B cell (primary cell): ENCODE results near the gene AK4. TPM values are rescaled to one million over a fixed set of nuclear protein-coding genes. Genes with fewer than 3 reads are reported as not detected.

Experiments used
- ATAC-seq: fragments of 200-7000 bp; cut with Tn5 transposase; one replicate; pipeline ENCODE4 v1.10.0; 2021; ENCODE audit warnings: low read depth, mild to moderate bottlenecking, moderate number of reproducible peaks, moderate library complexity
- CTCF ChIA-PET: fragments of 350-600 bp; sonication (Branson Sonifier 250); formaldehyde crosslinking; loops from one replicate; lab custom pipeline; 2021; ENCODE audit warnings: antibody characterized with exemption, inconsistent platforms; lab: Charles Lee
- POLR2A ChIA-PET: fragments of 350-600 bp; sonication (Branson Sonifier 250); formaldehyde crosslinking; loops from one replicate; lab custom pipeline; 2021; ENCODE audit warnings: antibody characterized with exemption; lab: Charles Lee
- DNase-seq: peaks from one replicate; pipeline ENCODE4 v3.0.0; 2013
- H2AFZ ChIP-seq: 2 replicates; pipeline ENCODE4 v1.6.1; 2012; ENCODE audit warnings: mild to moderate bottlenecking, low read depth, low read length; ENCODE audit not compliant: insufficient read depth, poor library complexity, severe bottlenecking
- H3K27ac ChIP-seq, 2 donors: 1 replicate in 1 of 2; 2 replicates in 1 of 2; pipeline ENCODE4 v1.5.1; 2012 to 2013; ENCODE audit warnings: low read length in 2 of 2, mild to moderate bottlenecking in 2 of 2, moderate library complexity in 1 of 2
- H3K27me3 ChIP-seq, 4 experiments: fragments of 200-600 bp in 1 of 4; sonication (generic) in 1 of 4; replicated peaks in 1 of 4; 1 replicate in 2 of 4; 2 replicates in 2 of 4; pipeline versions ENCODE4 v1.6.1 to v1.7.0; 2013 to 2016; ENCODE audit warnings: low read length in 3 of 4, mild to moderate bottlenecking in 2 of 4, mixed read lengths in 1 of 4, moderate library complexity in 1 of 4; ENCODE audit not compliant: insufficient read depth in 4 of 4, control insufficient read depth in 3 of 4; ENCODE audit errors: control extremely low read depth in 1 of 4
- H3K36me3 ChIP-seq, 2 experiments: replicated peaks in 1 of 2; 1 replicate in 1 of 2; 2 replicates in 1 of 2; pipeline versions ENCODE4 v1.6.1 to v1.7.1; 2013; ENCODE audit warnings: low read length in 1 of 2; ENCODE audit not compliant: insufficient read depth in 2 of 2, control insufficient read depth in 1 of 2; ENCODE audit errors: control extremely low read depth in 1 of 2, extremely low read depth in 1 of 2
- H3K4me1 ChIP-seq, 2 donors: fragments of 200-600 bp in 1 of 2; sonication (generic) in 1 of 2; 1 replicate in 1 of 2; 2 replicates in 1 of 2; pipeline versions ENCODE4 v1.5.1 to v1.6.1; 2013 to 2017; ENCODE audit warnings: low read length in 2 of 2; ENCODE audit not compliant: control insufficient read depth in 2 of 2, insufficient read depth in 2 of 2
- H3K4me2 ChIP-seq: replicated peaks from 2 replicates; pipeline ENCODE3; 2012; ENCODE audit warnings: mild to moderate bottlenecking, low read depth, low read length; ENCODE audit not compliant: poor library complexity, severe bottlenecking
- H3K4me3 ChIP-seq, 5 experiments: fragments of 200-600 bp in 1 of 5; sonication (generic) in 1 of 5; 1 replicate in 3 of 5; 2 replicates in 2 of 5; pipeline versions ENCODE4 v1.5.1 to v1.7.0; 2011 to 2016; ENCODE audit warnings: low read length in 4 of 5, mild to moderate bottlenecking in 4 of 5, low read depth in 2 of 5, control low read depth in 1 of 5, moderate library complexity in 1 of 5; ENCODE audit not compliant: insufficient read depth in 1 of 5; ENCODE audit errors: control extremely low read depth in 1 of 5, extremely low read depth in 1 of 5
- H3K79me2 ChIP-seq: fragments of 200-600 bp; sonication (generic); one replicate; pipeline ENCODE4 v1.6.0; 2016; ENCODE audit warnings: low read length; ENCODE audit not compliant: control insufficient read depth, insufficient read depth
- H3K9ac ChIP-seq: fragments of 200-600 bp; sonication (generic); 2 replicates; pipeline ENCODE4 v1.6.1; 2017; ENCODE audit warnings: mild to moderate bottlenecking, low read length, moderate library complexity
- H3K9me3 ChIP-seq, 3 donors: one replicate each; pipeline versions ENCODE4 v1.6.1 to v1.7.1; 2013; ENCODE audit warnings: low read length in 2 of 3; ENCODE audit not compliant: control insufficient read depth in 2 of 3, insufficient read depth in 1 of 3; ENCODE audit errors: control extremely low read depth in 1 of 3
- H4K20me1 ChIP-seq: 2 replicates; pipeline ENCODE4 v1.6.0; 2012; ENCODE audit warnings: mild to moderate bottlenecking, low read length; ENCODE audit not compliant: insufficient read depth, control insufficient read depth, poor library complexity, severe bottlenecking
- H3K27ac Mint-ChIP-seq: one replicate; pipeline ENCODE4 v1.8.0; 2021; ENCODE audit warnings: mixed read lengths
- H3K27me3 Mint-ChIP-seq: one replicate; pipeline ENCODE4 v1.8.0; 2021; ENCODE audit warnings: mixed read lengths
- H3K4me1 Mint-ChIP-seq: one replicate; pipeline ENCODE4 v1.8.0; 2021; ENCODE audit warnings: mixed read lengths
- H3K4me3 Mint-ChIP-seq: one replicate; pipeline ENCODE4 v1.8.0; 2021; ENCODE audit warnings: mixed read lengths
- H3K9me3 Mint-ChIP-seq: one replicate; pipeline ENCODE4 v1.8.0; 2022; ENCODE audit warnings: mixed read lengths; ENCODE audit not compliant: insufficient read depth
- CTCF ChIP-seq: fragments of 200-600 bp; IDR thresholded peaks from one replicate; pipeline ENCODE4 v1.8.0; 2022; ENCODE audit warnings: antibody characterized with exemption, mild to moderate bottlenecking
- EZH2 ChIP-seq: IDR thresholded peaks from 2 replicates; pipeline ENCODE4 v1.6.1; 2012; ENCODE audit warnings: borderline replicate concordance, low read depth, mild to moderate bottlenecking, moderate library complexity, low read length; ENCODE audit not compliant: insufficient read depth, poor library complexity, severe bottlenecking
- WGBS: methylation state at CpG from one replicate; pipeline ENCODE4 v1.1.5; 2013; ENCODE audit warnings: missing lambda C conversion rate; ENCODE audit not compliant: insufficient coverage; 5-methylcytosine and 5-hydroxymethylcytosine counted together
- intact Hi-C: fragments of 100-400 bp; cut with micrococcal nuclease; formaldehyde crosslinking; loops from one replicate; pipeline ENCODE4 v1.10.0; 2022
- polyA plus RNA-seq: library from polyadenylated mRNA; depleted of rRNA; stranded (reverse); fragments of >200 nt; gene quantifications from 2 replicates; pipeline ENCODE4 v1.2.3, GENCODE V29; 2012
- total RNA-seq, 2 donors: library from RNA; stranded (reverse); fragments of 120-200 nt in 1 of 2; gene quantifications; 1 replicate in 1 of 2; 2 replicates in 1 of 2; pipeline versions ENCODE4 v1.2.3 to v1.2.4, GENCODE V29; 2013 to 2022

The AK4 gene
- total and polyA plus RNA-seq, 2 donors (not counting 1 experiment from before 2014, with no cell fraction given), result 0.34 TPM; not detected in 1

GRCh38 chr1:65149351-65150107, 1.5 kb downstream of the AK4 start:
- WGBS, result no CpG with 5 or more reads among the region's 14 CpGs
- POLR2A ChIA-PET, result no interaction called here
- Histone ChIP-seq H3K9me3 (no peaks in the 10 kb centered on the region), H3K79me2 (no peaks in the 10 kb centered on the region), H2AFZ (peak overlapping the region; percentile 64), H3K4me1 (peaks cover 11 to 14% of the 10 kb centered on the region in 2 donors), H3K4me2 (peak overlapping the region; percentile 91), H3K9ac (peak overlapping the region; percentile 64), H4K20me1 (no peaks in the 10 kb centered on the region), H3K36me3 (no peaks in the 10 kb centered on the region), H3K27me3 (peaks cover 0 to 35% (median 17%) of the 10 kb centered on the region in 4 experiments), H3K27ac (no peak overlapping the region), H3K4me3 (peak overlapping the region in 3 of 5 experiments; percentile 51 to 64 (median 55))
- TF ChIP-seq CTCF, result no peak
- TF ChIP-seq EZH2, result no peak
- ATAC-seq (no peak), DNase-seq (no peak)
- intact Hi-C loops, result no loop called here
- Mint-ChIP-seq H3K27me3 (peaks cover 50% of the 10 kb centered on the region), H3K9me3 (no peaks in the 10 kb centered on the region), H3K4me3 (peak overlapping the region; percentile 85), H3K27ac (no peak overlapping the region), H3K4me1 (peaks cover 17% of the 10 kb centered on the region)
- CTCF ChIA-PET, result no interaction called here

- ATAC-seq (no peak), DNase-seq (no peak)
- Mint-ChIP-seq H3K27me3 (peaks cover 44% of the 10 kb centered on the region), H3K4me1 (peaks cover 17% of the 10 kb centered on the region), H3K9me3 (no peaks in the 10 kb centered on the region), H3K27ac (no peak overlapping the region), H3K4me3 (peak overlapping the region; percentile 85)
- Histone ChIP-seq H3K27ac (no peak overlapping the region), H4K20me1 (no peaks in the 10 kb centered on the region), H3K36me3 (no peaks in the 10 kb centered on the region), H3K4me1 (peaks cover 11 to 14% of the 10 kb centered on the region in 2 donors), H3K27me3 (peaks cover 0 to 35% (median 17%) of the 10 kb centered on the region in 4 experiments), H3K4me2 (no peak overlapping the region), H3K79me2 (no peaks in the 10 kb centered on the region), H2AFZ (no peak overlapping the region), H3K9me3 (no peaks in the 10 kb centered on the region), H3K4me3 (no peak overlapping the region), H3K9ac (no peak overlapping the region)
- ChIA-PET POLR2A (no interaction called here), CTCF (no interaction called here)
- TF ChIP-seq EZH2 (no peak), CTCF (no peak)
- intact Hi-C loops, result no loop called here
Observed at GRCh38 chr1:65150108-65150463, 2.1 kb downstream of the AK4 start.
